Measurements from ENCODE around the gene PJVK. TPM values are rescaled to one million over a fixed set of nuclear protein-coding genes. Genes with fewer than 3 reads are reported as not detected.
"Not testable (repeated sequence)": the region's sequence is repeated elsewhere in the genome, so short reads cannot be mapped to it uniquely, and the experiment has no call there.

Gene PJVK
- total RNA-seq, 3 donors from 2014 or later, result 5.2 to 9.4 (median 6.9) TPM

DNA sequence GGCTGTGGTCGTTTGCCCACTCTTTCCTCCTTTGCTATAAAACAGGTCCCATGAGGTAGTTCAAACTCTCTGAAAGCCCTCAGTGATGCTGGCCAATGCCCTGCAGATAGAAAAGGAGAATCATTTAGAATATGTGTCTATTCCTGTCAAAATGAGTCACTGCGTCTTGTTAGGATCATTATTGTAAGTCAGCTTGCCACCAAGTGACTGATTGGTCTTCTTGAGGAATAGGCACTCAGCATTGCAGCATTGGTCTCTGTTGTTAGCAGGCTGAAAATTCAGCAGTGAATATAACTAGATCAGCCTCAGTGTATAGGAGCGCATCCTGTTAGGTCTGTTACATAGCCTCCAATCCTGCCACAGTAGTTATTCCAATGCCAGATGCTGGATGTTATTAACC, 29.1 kb upstream of the PJVK start:
- TF ChIP-seq POLR2AphosphoS5 (IDR thresholded peaks at IDR 0.05) (no peak), POLR2A (IDR thresholded peaks at IDR 0.05) (no peak)
- DNase-seq (ENCODE audit: low spot score in 2 of 2), result no peak
- intact Hi-C loops (cut with DNase I; ENCODE audit: low total_unique reads), result no loop called here

DNA sequence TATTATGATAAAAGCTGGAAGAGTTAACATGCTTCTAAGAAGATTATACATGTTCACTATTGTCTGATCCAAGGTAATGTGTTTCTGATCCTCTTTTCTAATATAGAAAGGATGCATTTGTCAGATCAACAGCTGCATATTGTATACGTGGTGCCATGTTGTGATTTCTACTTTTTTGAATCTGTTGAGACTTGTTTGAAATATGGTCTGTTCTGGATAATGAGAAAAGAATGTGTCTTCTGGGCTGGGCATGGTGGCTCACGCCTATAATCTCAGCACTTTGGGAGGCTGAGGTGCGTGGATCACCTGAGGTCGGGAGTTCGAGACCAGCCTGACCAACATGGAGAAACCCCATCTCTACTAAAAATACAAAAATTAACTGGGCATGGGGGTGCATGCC, 27.4 kb upstream of the PJVK start:
- H3K9me3 ChIP-seq; H3K27me3 ChIP-seq; H3K4me3 ChIP-seq; H3K36me3 ChIP-seq; intact Hi-C loops (cut with DNase I; ENCODE audit: low total_unique reads); DNase-seq (ENCODE audit: low spot score in 2 of 2); H3K4me1 ChIP-seq; H3K27ac ChIP-seq: not testable (repeated sequence)

More for the DNA sequence above, 29.1 kb upstream of the PJVK start:
- Histone ChIP-seq H3K4me3 (no peak overlapping the region), H3K9me3 (peaks cover 0 to 6% of the 10 kb centered on the region in 2 donors), H3K27ac (no peak overlapping the region), H3K36me3 (no peaks in the 10 kb centered on the region), H3K27me3 (no peaks in the 10 kb centered on the region), H3K4me1 (no peaks in the 10 kb centered on the region)

- H3K27ac ChIP-seq, result no peak overlapping the region
- H3K27me3 ChIP-seq, result no peaks in the 10 kb centered on the region
- TF ChIP-seq CTCF (IDR thresholded peaks at IDR 0.05) (no peak), POLR2A (IDR thresholded peaks at IDR 0.05) (no peak), POLR2AphosphoS5 (IDR thresholded peaks at IDR 0.05) (no peak)
- H3K4me3 ChIP-seq, result no peak overlapping the region
- intact Hi-C loops (cut with DNase I; ENCODE audit: low total_unique reads), result no loop called here
- H3K4me1 ChIP-seq, result no peaks in the 10 kb centered on the region
- H3K36me3 ChIP-seq, result no peaks in the 10 kb centered on the region
- DNase-seq (ENCODE audit: low spot score in 2 of 2), result no peak
- peaks cover 0 to 6% of the 10 kb centered on the region in 2 donors for H3K9me3 ChIP-seq
Observed at GRCh38 chr2:178425255-178425827, 25.8 kb upstream of the PJVK start.

DNA sequence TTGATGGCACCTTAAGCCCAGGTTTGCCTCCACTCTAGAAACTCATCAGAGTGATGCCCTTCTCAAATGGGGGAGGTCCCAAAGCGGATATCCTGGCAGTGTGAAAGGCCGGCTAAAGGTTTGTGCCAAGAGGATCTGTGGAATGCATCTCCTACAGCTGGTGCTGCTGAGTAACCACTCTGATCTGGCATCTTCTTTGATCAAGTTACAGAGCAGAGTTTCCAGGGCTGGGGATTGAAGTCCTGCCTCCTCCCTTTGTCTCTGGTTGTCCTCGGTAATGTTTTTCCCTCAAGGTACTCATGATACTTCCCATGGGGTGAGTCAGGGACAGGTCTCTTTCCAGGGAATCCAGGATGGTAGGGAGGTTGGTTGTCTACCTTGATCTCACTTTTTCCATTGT, 24.8 kb upstream of the PJVK start:
- DNase-seq (ENCODE audit: low spot score in 2 of 2), result no peak
- intact Hi-C loops (cut with DNase I; ENCODE audit: low total_unique reads), result no loop called here
- no peak overlapping the region for H3K27ac ChIP-seq
- H3K4me1 ChIP-seq, result no peaks in the 10 kb centered on the region
- no peaks in the 10 kb centered on the region for H3K36me3 ChIP-seq
- peaks cover 0 to 6% of the 10 kb centered on the region in 2 donors for H3K9me3 ChIP-seq
- no peaks in the 10 kb centered on the region for H3K27me3 ChIP-seq
- TF ChIP-seq POLR2A (IDR thresholded peaks at IDR 0.05) (no peak), POLR2AphosphoS5 (IDR thresholded peaks at IDR 0.05) (no peak), CTCF (IDR thresholded peaks at IDR 0.05) (no peak)
- no peak overlapping the region for H3K4me3 ChIP-seq

DNA sequence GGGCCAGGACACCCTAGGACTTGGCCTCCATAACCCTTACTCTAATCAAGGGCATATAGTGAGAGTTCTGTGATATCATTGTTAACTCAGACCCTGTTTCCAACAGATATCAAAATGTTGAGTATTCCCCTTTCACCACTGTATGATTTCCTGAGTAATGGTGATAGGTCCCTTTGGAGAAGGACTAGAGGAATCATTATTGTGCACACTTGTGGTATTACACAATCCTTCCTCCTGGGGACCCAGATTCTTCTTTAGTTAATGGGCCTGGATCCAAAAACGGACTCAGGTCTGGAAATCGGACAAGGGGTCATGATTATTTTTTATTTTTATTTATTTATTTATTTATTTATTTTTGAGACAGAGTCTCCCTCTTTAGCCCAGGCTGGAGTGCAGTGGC, 23.7 kb upstream of the PJVK start:
- intact Hi-C loops (cut with DNase I; ENCODE audit: low total_unique reads), result no loop called here
- TF ChIP-seq POLR2A (IDR thresholded peaks at IDR 0.05) (no peak), CTCF (IDR thresholded peaks at IDR 0.05) (no peak), POLR2AphosphoS5 (IDR thresholded peaks at IDR 0.05) (no peak)

DNA sequence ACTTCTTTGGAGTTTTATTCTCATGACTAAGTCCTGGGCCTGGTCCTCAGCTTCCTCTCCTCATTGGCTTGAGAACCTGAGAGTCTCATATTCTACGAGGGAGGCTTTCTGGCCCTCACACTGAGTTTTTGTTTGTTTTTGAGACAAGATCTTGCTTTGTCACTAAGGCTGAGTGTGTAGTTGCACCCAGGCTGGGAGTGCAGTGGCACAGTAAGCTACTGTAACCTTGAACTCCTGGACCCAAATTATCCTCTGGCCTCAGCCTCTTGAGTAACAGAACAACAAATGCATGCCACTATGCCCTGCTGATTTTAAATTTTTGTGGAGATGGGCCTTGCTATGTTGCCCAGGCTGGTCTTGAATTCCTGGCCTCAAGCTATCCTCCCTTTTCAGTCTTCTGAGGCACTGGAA, 22.8 kb upstream of the PJVK start:
- no peaks in the 10 kb centered on the region for H3K36me3 ChIP-seq
- intact Hi-C loops (cut with DNase I; ENCODE audit: low total_unique reads), result no loop called here
- no peak for TF ChIP-seq POLR2A (IDR thresholded peaks at IDR 0.05)
- TF ChIP-seq CTCF (IDR thresholded peaks at IDR 0.05), result no peak
- TF ChIP-seq POLR2AphosphoS5 (IDR thresholded peaks at IDR 0.05), result no peak

More for the DNA sequence above, 23.7 kb upstream of the PJVK start:
- no peak overlapping the region for H3K4me3 ChIP-seq
- H3K4me1 ChIP-seq, result no peaks in the 10 kb centered on the region
- H3K9me3 ChIP-seq, result peaks cover 0 to 6% of the 10 kb centered on the region in 2 donors
- H3K36me3 ChIP-seq, result no peaks in the 10 kb centered on the region
- DNase-seq (ENCODE audit: low spot score in 2 of 2), result no peak
- H3K27ac ChIP-seq, result no peak overlapping the region
- no peaks in the 10 kb centered on the region for H3K27me3 ChIP-seq

More for the DNA sequence above, 22.8 kb upstream of the PJVK start:
- Histone ChIP-seq H3K4me1 (no peaks in the 10 kb centered on the region), H3K9me3 (peaks cover 0 to 6% of the 10 kb centered on the region in 2 donors), H3K27me3 (no peaks in the 10 kb centered on the region), H3K27ac (no peak overlapping the region), H3K4me3 (no peak overlapping the region)
- no peak for DNase-seq (ENCODE audit: low spot score in 2 of 2)
